Measurements from ENCODE around the gene FICD.

FICD gene

DNA sequence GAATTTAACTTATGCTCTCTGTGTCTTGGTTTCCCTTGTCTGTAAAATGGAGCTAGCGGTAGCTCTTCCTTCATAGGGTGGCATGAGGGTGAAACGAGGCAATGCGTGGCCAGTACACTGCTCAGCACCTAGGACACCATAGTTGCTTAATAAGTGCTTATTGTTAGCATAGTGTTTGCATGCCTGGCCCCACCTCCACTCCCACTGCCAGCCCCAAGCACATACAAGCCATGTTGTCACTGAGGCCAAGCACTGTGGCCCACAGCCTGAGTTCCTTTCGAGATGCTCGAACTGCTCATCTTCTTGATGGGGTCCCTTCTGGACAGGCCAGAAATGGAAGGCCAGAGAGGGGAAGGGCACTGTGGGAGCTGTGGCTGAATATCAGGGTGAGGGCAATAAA is 839 bp downstream of the FICD start:
- DNase-seq (ENCODE audit: extremely low read depth, low read depth): no peak
- peak overlapping the region; percentile 76 for H3K4me3 ChIP-seq (replicated peaks; ENCODE audit: low read depth, low read length)
- TF ChIP-seq, protein P1, sequence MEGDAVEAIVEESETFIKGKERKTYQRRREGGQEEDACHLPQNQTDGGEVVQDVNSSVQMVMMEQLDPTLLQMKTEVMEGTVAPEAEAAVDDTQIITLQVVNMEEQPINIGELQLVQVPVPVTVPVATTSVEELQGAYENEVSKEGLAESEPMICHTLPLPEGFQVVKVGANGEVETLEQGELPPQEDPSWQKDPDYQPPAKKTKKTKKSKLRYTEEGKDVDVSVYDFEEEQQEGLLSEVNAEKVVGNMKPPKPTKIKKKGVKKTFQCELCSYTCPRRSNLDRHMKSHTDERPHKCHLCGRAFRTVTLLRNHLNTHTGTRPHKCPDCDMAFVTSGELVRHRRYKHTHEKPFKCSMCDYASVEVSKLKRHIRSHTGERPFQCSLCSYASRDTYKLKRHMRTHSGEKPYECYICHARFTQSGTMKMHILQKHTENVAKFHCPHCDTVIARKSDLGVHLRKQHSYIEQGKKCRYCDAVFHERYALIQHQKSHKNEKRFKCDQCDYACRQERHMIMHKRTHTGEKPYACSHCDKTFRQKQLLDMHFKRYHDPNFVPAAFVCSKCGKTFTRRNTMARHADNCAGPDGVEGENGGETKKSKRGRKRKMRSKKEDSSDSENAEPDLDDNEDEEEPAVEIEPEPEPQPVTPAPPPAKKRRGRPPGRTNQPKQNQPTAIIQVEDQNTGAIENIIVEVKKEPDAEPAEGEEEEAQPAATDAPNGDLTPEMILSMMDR (IDR thresholded peaks at IDR 0.05; ENCODE audit: low read depth, low read length, missing control alignments): no peak

DNA sequence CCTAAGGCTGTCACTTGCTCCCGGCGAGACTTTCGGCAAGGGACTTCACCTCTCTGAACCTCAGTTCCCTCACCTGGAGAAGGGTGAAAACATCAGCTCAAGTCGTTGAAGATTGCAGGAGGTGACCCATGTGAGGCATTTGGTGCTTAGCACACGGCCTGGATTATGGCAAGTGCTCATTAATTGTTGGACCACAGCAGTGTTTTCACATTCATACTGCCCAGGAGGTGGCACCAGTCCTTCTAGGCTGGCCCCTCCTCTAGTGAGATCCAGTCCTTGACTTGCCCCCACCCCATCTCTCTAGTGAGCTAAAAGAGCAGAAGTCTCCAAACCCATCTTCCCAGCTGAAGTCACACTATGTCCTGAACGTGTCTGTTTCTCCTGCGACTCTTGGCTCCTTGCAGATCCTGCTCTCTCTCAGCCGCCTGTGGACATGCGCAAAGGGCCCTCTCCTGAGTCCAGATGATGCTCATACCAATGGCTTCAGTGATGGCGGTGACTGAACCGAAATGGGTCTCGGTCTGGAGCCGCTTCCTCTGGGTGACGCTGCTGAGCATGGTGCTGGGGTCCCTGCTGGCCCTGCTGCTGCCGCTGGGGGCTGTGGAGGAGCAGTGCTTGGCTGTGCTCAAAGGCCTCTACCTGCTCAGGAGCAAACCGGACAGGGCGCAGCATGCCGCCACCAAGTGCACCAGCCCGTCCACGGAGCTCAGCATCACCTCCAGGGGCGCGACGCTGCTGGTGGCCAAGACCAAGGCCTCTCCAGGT is 1.6 kb downstream of the FICD start:
- TF ChIP-seq, protein P1 (IDR thresholded peaks at IDR 0.05; ENCODE audit: low read depth, low read length, missing control alignments): peak; percentile 22
- no peak for DNase-seq (ENCODE audit: extremely low read depth, low read depth)
- no peak overlapping the region for H3K4me3 ChIP-seq (replicated peaks; ENCODE audit: low read depth, low read length)

DNA sequence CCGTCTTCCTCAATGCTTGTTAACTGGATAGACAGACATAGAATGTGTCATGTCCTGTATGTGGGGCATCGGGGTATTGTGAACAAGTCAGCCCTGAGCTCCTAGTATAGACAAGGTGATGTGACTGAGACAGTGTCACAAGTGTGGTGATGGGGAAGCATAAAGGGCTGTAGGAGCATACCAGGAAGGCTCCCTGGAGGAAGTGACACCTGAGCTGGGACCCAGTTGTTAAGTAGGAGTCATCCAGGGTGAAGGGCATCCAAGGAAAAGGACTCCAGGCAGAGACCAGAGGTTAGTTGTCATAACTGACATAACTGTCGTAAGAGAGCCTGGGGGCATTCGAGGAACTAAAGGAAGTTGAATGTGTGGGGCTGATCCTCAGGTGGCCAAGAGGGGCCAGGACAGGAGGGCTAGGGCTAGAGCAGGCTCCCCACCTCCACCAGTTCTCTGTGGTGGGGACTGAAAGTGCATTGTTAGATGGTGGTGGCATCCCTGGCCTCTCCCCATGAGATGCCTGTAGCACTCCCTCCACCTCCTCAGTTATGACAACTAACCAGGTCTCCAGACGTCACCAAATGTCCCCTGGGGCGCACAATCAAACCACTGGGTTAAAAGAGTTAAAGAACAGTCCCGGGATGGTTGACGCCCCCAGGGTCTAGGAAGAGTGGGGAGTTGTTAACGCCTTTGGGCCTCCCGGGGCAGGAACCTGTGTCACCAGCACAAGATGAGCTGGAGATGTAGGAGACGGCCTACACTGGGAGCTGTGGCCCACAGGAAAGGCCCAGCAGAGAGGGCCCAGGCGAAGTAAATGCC is 2.4 kb downstream of the FICD start:
- TF ChIP-seq, protein P1 (IDR thresholded peaks at IDR 0.05; ENCODE audit: low read depth, low read length, missing control alignments): no peak
- no peak for DNase-seq (ENCODE audit: extremely low read depth, low read depth)
- no peak overlapping the region for H3K4me3 ChIP-seq (replicated peaks; ENCODE audit: low read depth, low read length)

DNA sequence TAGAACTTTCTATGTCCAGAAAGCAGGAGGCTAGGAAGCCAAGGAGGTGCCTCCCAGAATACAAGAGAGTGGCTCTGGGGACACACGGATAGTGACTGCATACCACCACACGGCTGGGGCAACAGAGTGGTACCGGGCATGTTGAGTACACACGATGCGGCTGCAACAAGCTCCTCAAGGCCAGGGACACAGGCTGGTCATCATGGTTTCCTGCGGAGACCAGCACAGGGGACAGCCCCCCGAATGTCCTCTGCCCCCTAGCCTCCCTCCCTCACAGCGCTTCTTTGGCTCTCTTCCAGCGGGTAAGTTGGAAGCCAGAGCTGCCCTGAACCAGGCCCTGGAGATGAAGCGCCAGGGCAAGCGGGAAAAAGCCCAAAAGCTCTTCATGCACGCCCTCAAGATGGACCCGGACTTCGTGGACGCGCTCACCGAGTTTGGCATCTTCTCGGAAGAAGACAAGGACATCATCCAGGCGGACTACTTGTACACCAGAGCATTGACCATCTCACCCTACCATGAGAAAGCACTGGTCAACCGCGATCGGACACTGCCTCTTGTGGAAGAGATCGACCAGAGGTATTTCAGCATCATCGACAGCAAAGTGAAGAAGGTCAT is 3.1 kb downstream of the FICD start:
- TF ChIP-seq, protein P1 (IDR thresholded peaks at IDR 0.05; ENCODE audit: low read depth, low read length, missing control alignments): no peak
- H3K4me3 ChIP-seq (replicated peaks; ENCODE audit: low read depth, low read length): no peak overlapping the region
- no peak for DNase-seq (ENCODE audit: extremely low read depth, low read depth)

DNA sequence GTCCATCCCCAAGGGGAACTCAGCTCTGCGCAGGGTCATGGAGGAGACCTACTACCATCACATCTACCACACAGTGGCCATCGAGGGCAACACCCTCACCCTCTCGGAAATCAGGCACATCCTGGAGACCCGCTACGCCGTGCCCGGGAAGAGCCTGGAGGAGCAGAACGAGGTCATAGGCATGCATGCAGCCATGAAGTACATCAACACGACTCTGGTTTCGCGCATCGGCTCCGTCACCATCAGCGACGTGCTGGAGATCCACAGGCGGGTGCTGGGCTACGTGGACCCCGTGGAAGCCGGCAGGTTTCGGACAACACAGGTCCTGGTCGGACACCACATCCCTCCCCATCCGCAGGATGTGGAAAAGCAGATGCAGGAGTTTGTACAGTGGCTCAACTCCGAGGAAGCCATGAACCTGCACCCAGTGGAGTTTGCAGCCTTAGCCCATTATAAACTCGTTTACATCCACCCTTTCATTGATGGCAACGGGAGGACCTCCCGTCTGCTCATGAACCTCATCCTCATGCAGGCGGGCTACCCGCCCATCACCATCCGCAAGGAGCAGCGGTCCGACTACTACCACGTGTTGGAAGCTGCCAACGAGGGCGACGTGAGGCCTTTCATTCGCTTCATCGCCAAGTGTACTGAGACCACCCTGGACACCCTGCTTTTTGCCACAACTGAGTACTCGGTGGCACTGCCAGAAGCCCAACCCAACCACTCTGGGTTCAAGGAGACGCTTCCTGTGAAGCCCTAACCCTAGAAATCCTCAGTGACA is 3.8 kb downstream of the FICD start:
- H3K4me3 ChIP-seq (replicated peaks; ENCODE audit: low read depth, low read length): no peak overlapping the region
- TF ChIP-seq, protein P1 (IDR thresholded peaks at IDR 0.05; ENCODE audit: low read depth, low read length, missing control alignments): no peak
- no peak for DNase-seq (ENCODE audit: extremely low read depth, low read depth)

DNA sequence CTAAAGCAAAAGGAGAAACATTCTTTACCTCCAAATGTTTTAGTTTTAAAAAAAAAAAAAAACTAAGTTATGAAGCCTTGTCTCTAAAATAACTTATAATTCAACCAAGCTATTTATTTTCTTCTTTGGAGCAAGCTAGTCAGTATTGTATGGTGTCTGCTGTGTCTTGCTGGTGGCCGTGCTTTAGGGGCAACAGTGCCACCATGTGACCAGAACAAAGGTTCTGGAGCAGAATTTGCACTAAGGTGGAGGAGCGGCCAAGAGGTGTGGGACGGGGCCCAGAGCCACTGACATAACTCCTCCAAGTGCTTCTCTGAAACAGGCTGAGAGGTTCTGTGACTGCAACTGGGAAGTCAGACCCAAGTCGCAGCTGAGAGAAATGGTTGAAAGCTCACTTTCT is 4.5 kb downstream of the FICD start:
- TF ChIP-seq, protein P1 (IDR thresholded peaks at IDR 0.05; ENCODE audit: low read depth, low read length, missing control alignments): no peak
- DNase-seq (ENCODE audit: extremely low read depth, low read depth): no peak
- H3K4me3 ChIP-seq (replicated peaks; ENCODE audit: low read depth, low read length): no peak overlapping the region
